Stimulated activated CD4-positive, alpha-beta T cell treated with anti-CD3 and anti-CD28 coated beads, Interleukin-12 subunit alpha, Interleukin-12 subunit beta, amount 100 ng/mL, for 24 hours (primary cell): Measurements from ENCODE around the gene MAP4K4.
A peak's percentile ranks its signal among the peaks of the same experiment; 100 is the strongest.

Experiments
- DNase-seq, 2 experiments: peaks; one replicate each; pipeline ENCODE4 v3.0.0-alpha.2; 2020; ENCODE audit warnings: low read depth in 2 of 2

The MAP4K4 gene

GRCh38 chr2:101692766-101693165, 4.7 kb upstream of the MAP4K4 start:
- no peak for DNase-seq

- DNase-seq, result no peak
These were observed 3.4 kb upstream of the MAP4K4 start for GRCh38 chr2:101693991-101694588.

GRCh38 chr2:101696272-101697123, 1.0 kb upstream of the MAP4K4 start:
- no peak for DNase-seq

DNA sequence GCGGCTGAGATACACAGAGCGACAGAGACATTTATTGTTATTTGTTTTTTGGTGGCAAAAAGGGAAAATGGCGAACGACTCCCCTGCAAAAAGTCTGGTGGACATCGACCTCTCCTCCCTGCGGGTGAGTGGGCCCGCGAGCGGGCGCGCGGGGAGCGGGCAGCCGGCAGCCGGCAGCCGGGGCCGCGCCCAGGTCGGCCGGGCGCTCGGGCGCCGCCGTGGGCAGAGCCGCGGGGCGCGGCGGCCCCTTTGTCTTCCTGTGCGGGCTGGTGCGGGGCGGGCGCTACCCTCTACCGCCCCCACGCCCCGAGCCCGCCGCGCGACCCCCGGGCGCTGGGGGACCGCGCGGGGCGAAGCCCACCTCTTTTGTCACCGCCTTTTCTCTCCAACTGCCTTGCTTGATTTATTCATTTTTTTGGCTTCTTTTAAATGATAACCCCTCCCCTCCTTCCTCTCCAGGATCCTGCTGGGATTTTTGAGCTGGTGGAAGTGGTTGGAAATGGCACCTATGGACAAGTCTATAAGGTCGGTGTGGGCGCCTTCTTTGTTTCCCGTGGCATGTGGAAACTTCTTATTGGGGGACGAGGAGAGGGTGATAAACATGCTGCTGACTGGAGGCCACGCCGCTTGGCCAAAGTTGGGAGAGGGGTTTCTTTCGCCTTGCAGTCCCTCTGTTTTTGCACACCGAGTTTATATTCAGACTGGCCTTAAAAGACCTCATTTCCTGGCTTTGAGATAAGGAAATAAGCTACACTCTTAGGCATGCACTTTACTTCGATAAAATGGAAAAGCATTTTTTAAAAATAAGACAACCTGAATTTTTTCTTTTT, 722 bp downstream of the MAP4K4 start:
- DNase-seq, result no peak

- DNase-seq, result no peak
These were observed 1.6 kb downstream of the MAP4K4 start for GRCh38 chr2:101698844-101699754.

GRCh38 chr2:101699755-101700461, 2.4 kb downstream of the MAP4K4 start:
- no peak for DNase-seq

- DNase-seq, result no peak
These were observed 6.5 kb downstream of the MAP4K4 start for GRCh38 chr2:101704046-101704466.

DNA sequence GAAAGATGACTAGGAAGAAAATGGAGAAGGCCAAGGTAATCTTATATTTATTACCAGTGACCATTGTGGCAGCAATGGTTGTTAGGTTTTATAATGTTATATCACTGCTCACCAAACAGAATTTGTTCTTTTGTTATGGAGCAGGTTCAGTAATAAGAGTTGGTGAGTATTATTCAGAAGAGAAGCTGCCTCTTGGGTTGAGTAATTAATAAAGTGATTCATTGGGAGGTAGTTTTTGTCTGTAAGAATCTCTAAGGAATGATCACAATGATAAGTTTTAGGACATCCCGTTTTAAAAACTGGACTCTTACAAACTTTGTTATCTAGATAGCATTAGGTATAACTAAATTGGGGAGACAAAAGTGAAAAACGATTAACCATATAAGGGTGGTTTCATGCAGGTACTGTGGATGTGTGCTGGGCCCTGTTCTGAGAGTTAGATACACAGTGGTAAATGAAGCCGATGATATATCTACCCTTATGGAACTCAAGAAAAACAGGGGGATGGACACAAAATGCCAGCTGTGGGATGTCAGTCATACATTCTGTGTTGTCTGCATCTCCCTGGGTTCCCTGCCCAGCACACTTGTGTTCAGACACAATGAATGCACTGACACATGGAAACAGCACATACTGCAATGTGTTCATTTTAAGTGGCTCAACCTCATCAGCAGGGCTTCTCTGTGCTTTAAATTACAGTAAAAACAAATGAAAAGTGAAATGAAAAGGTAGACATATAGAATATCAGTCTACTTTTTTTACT, 7.5 kb downstream of the MAP4K4 start:
- DNase-seq, result no peak

DNA sequence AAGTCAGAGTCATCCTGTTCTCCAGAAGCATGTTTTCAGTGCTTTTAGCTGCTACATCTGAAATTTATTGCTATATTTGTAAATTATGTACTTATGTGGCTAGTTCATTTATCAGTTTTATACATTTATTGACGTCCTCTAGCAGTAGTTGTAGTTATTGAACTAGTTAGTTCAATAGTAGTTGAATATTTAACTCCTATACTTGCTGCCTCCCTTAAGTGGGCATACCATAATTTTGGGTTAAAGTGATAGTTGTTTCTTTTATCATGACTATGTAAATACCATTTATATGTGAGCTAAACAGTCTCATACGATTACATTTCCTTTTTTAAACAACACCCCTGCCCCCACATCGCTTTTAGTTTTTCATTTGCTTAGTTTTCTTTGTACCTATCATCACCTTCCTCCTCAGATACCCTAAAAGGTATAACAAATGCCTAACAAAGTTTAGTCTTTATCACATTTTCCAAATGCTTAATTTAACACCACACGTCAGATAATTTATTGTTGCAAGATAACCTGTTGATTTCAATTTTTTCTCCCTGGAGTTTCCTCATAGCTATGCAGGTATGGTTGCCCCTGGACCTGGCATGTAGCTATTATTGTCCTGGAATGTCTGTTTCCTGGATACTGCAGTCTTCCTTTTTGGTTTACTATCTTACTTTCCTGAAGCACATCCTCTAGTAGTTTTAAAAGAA, 8.8 kb downstream of the MAP4K4 start:
- no peak for DNase-seq

GRCh38 chr2:101706819-101707177, 9.3 kb downstream of the MAP4K4 start:
- DNase-seq, result no peak

GRCh38 chr2:101710036-101710435, 12.5 kb downstream of the MAP4K4 start:
- no peak for DNase-seq

DNA sequence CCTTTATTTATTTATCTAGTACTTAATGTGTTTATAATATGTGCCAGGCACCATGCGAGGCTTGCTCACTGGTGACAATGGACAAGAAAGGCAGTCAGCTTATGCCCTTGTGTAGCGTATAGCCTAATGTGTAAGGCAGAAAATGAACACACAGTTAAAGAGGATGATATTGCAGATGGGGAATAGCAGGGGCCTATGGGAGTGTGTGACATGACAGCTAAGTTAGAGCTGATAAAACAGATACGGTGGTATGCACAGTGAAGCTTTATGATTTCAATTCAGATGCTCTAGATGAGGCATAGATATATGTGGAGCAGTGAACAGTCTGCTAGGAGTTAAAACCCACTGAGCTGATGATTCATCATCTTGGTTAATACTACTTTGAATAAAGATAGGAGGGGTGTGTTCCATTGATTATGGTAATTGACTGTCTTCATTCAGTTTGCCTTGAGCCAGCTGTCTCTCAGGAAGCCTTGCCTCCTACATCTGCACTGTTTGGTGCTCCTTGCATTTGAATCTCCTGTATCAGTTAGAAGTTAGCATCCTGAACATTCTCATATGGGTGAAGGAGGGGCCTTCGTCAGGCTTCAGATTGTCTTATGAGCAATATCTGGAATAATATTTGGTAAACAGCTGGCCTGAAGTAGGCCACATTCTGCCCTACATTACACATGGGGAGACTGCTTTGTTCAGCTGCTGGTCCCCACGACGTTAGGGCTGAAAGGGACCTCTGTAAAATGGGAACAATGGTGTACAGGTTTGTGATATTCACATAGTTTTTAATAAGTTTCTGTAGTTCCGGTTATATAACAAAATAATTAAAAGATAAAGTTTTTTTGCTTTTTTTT, 13.2 kb downstream of the MAP4K4 start:
- no peak for DNase-seq

DNA sequence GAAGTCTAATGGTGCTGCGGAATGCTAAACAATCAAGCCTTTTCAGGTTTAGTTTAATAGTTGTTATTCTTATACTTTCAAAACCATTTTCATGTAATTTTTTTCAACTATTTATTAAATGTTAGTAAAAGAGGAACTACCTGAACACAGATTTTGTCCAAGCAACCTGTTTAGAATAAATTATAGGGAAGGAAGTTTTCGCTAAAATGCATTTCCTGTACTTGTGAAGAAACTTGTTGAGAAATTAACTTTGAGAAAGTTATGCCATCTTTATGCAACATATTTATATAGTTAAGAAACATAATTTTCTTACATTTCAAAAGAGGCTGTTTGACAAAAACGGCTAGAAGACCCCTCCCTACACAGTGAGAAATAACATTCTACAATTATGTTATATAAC, 16.6 kb downstream of the MAP4K4 start:
- no peak for DNase-seq

DNA sequence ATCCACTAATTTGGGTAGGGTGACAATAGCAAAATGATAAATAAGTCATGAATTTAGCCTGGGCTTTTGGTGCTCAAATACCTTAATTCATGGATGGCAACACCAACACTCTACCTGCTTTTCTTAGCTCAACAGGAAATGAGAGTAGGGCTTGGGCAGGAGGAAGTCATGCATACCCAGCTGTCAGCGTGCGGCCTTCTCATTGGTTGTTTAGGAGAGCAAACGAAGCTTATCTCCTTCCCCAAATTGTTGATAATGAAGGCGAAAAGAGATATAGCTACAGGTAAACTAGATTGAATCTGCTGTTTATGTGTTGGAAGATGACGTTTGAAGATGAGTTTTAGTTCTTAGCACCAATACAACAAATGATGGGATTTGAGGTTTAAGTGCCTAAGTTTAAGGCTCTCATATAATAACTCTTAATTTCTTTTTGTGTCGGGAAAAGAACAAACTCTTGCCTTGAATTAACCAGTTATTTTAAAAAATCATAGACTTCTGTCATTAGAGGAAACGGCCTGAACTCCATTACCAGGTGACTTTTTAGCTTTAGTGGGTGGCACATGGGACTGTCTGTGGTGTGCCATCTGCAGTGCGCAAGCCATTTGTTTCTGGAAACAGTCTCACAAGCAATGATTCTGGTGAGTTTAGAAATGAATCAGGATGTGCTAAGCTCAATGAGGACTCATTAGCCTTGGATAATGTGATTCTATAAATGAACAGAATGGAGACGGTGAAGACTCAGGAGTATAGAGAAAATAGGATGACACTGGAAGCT, 19.8 kb downstream of the MAP4K4 start:
- DNase-seq, result no peak

GRCh38 chr2:101718479-101718878, 21.0 kb downstream of the MAP4K4 start:
- DNase-seq, result no peak

DNA sequence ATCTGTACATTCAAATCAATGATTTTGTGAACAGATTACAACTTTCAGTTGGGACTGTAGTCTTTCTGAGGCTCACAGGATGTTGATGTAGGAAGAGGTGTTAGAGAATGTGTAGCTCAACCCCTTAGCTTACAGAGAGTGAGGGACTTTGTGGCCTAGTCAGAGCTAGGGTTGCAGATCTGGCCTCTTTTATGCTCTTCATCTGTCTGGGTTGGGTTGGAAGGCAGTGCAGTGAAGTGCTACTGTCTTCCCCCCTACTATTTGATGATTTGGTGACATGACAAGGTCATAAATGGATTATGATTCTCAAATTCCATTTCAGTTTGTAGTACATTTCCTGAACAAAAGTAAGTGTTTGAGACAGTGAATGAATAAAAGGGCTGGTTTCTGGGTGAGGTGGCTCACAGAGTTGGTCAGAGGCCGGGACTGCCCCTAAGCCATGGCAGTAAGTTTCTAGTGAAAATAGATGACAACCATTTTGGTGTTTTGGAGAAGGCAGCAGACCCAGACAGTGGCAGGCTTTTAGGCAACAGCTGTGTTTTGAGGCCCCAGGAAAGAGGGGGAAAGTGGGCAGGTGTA, 21.6 kb downstream of the MAP4K4 start:
- peak in 1 of 2 experiments; percentile 54 for DNase-seq

- DNase-seq, result no peak
These were observed 23.2 kb downstream of the MAP4K4 start for GRCh38 chr2:101720732-101721131.
